ENCODE measurements around the gene PTEN.

DNA sequence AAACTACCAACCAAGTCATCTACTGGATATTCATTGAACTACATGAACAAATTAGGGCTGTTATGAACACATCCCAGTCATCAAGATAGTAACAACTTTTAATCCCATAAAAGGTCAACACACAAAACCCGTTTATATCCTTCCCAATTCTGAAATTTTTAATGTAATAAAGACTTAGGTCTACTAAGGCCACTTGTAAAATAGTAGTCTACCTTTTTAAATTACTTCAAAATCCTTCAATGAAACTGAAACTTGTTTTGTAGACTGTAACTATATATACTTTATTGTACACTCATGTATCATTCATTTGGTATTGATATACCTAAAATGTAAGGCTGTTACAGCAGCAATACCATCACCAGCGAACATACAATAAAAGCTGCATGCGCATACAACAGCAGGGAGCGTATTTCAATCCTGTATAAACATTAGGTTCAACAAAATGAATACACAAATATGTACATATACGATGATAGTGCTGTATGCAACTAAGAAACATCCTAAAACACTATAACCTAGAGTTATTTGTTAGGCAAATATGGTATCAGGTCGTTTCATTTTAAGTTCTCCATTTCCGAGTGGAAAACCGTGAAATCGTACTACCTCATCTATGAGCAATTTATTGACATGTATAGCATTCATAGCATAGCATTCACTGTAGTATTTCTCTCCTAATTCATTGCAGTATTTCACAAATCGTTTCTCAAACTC lies 46.4 kb upstream of the PTEN start:
- TF ChIP-seq, protein P1, sequence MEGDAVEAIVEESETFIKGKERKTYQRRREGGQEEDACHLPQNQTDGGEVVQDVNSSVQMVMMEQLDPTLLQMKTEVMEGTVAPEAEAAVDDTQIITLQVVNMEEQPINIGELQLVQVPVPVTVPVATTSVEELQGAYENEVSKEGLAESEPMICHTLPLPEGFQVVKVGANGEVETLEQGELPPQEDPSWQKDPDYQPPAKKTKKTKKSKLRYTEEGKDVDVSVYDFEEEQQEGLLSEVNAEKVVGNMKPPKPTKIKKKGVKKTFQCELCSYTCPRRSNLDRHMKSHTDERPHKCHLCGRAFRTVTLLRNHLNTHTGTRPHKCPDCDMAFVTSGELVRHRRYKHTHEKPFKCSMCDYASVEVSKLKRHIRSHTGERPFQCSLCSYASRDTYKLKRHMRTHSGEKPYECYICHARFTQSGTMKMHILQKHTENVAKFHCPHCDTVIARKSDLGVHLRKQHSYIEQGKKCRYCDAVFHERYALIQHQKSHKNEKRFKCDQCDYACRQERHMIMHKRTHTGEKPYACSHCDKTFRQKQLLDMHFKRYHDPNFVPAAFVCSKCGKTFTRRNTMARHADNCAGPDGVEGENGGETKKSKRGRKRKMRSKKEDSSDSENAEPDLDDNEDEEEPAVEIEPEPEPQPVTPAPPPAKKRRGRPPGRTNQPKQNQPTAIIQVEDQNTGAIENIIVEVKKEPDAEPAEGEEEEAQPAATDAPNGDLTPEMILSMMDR (IDR thresholded peaks at IDR 0.05) = no peak
- TF ChIP-seq POLR2A (IDR thresholded peaks at IDR 0.05) (no peak), POLR2AphosphoS5 (IDR thresholded peaks at IDR 0.05) (no peak)

Measured in breast epithelium (tissue), 3 donors.